HEK293T (cell line): Measurements from ENCODE around the gene AURKB.
"Not testable (repeated sequence)": the region's sequence is repeated elsewhere in the genome, so short reads cannot be mapped to it uniquely, and the experiment has no call there.

Experiments used
- CTCF ChIA-PET: fragments of 350-600 bp; formaldehyde crosslinking; extraction: SDS; loops from one replicate; lab custom pipeline; 2021; ENCODE audit warnings: antibody characterized with exemption, inconsistent platforms; lab: Yijun Ruan, JAX
- POLR2A ChIA-PET: fragments of 350-600 bp; formaldehyde crosslinking; extraction: SDS; loops from one replicate; lab custom pipeline; 2020; ENCODE audit warnings: antibody characterized with exemption, inconsistent platforms; lab: Yijun Ruan, JAX
- DNase-seq: peaks from one replicate; pipeline ENCODE4 v3.0.0; 2012; ENCODE audit warnings: mixed read lengths; ENCODE audit errors: extremely low spot score
- ARNT ChIP-seq: fragments of 450-650 bp; IDR thresholded peaks from 2 replicates; pipeline ENCODE4 v1.6.1; 2017; ENCODE audit warnings: mild to moderate bottlenecking
- BHLHE40 ChIP-seq: fragments of 450-650 bp; IDR thresholded peaks from 2 replicates; pipeline ENCODE4 v1.6.1; 2016; ENCODE audit warnings: mild to moderate bottlenecking, moderate library complexity, borderline replicate concordance
- CTBP1 ChIP-seq: fragments of 450-650 bp; IDR thresholded peaks from 2 replicates; pipeline ENCODE4 v1.6.1; 2016; ENCODE audit warnings: borderline replicate concordance
- ELF4 ChIP-seq: fragments of 450-650 bp; IDR thresholded peaks from 2 replicates; pipeline ENCODE4 v1.6.1; 2017; ENCODE audit warnings: antibody characterized with exemption
- FOXA1 ChIP-seq: fragments of 450-650 bp; IDR thresholded peaks from 2 replicates; pipeline ENCODE4 v1.6.1; 2016; ENCODE audit warnings: mild to moderate bottlenecking
- FOXK2 ChIP-seq: fragments of 450-650 bp; IDR thresholded peaks from 2 replicates; pipeline ENCODE4 v1.6.1; 2016; ENCODE audit warnings: mild to moderate bottlenecking
- FOXM1 ChIP-seq: fragments of 450-650 bp; IDR thresholded peaks from 2 replicates; pipeline ENCODE4 v1.6.1; 2017; ENCODE audit warnings: mild to moderate bottlenecking, borderline replicate concordance
- HDGF ChIP-seq: fragments of 450-650 bp; IDR thresholded peaks from 2 replicates; pipeline ENCODE4 v1.6.1; 2017; ENCODE audit warnings: antibody characterized with exemption, borderline replicate concordance
- L3MBTL2 ChIP-seq: fragments of 450-650 bp; conservative IDR thresholded peaks from 2 replicates; pipeline ENCODE4 v1.6.1; 2016; ENCODE audit warnings: mild to moderate bottlenecking
- LEF1 ChIP-seq: fragments of 450-650 bp; IDR thresholded peaks from 2 replicates; pipeline ENCODE4 v1.6.1; 2017; ENCODE audit warnings: mild to moderate bottlenecking, borderline replicate concordance
- NFRKB ChIP-seq: fragments of 450-650 bp; IDR thresholded peaks from 2 replicates; pipeline ENCODE4 v1.6.1; 2016; ENCODE audit warnings: mild to moderate bottlenecking, moderate library complexity
- SP1 ChIP-seq: fragments of 450-650 bp; IDR thresholded peaks from 2 replicates; pipeline ENCODE4 v1.6.1; 2017
- SUZ12 ChIP-seq: fragments of 450-650 bp; IDR thresholded peaks from 2 replicates; pipeline ENCODE4 v1.6.1; 2016; ENCODE audit warnings: mild to moderate bottlenecking
- TARDBP ChIP-seq: fragments of 450-650 bp; IDR thresholded peaks from 2 replicates; pipeline ENCODE4 v1.6.1; 2016
- ZNF384 ChIP-seq: fragments of 450-650 bp; IDR thresholded peaks from 2 replicates; pipeline ENCODE4 v1.6.1; 2016
- TF ChIP-seq, protein P1 (sequence below): fragments of 450-650 bp; IDR thresholded peaks from 2 replicates; pipeline ENCODE4 v1.6.1; 2016

AURKB gene

GRCh38 chr17:8254881-8255280, 44.5 kb upstream of the AURKB start:
- DNase-seq: no peak
- POLR2A ChIA-PET: no interaction called here
- TF ChIP-seq FOXK2: no peak
- no peak for TF ChIP-seq SP1
- TF ChIP-seq FOXA1: no peak
- no peak for TF ChIP-seq LEF1
- CTCF ChIA-PET: no interaction called here

DNA sequence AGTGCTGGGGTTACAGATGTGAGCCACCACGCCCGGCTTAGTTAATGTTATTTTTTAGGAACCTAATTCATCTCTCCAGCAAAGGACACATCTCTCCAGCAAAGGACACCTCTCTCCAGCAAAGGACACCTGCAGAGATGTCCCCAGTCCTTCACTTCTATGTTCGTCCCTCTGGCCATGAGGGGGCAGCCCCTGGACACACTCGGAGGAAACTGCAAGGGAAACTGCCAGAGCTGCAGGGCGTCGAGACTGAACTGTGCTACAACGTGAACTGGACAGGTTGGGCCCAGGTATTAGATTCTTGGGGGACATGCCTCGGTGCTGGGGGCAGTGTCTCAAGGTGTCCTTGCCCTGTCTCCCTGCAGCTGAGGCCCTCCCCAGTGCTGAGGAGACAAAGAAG, 43.4 kb upstream of the AURKB start:
- TF ChIP-seq ELF4: no peak
- TF ChIP-seq SUZ12: no peak
- no peak for TF ChIP-seq FOXM1
- TF ChIP-seq BHLHE40: no peak
- no peak for TF ChIP-seq ZNF384
- TF ChIP-seq CTBP1: no peak
- no peak for TF ChIP-seq LEF1
- TF ChIP-seq, protein P1, sequence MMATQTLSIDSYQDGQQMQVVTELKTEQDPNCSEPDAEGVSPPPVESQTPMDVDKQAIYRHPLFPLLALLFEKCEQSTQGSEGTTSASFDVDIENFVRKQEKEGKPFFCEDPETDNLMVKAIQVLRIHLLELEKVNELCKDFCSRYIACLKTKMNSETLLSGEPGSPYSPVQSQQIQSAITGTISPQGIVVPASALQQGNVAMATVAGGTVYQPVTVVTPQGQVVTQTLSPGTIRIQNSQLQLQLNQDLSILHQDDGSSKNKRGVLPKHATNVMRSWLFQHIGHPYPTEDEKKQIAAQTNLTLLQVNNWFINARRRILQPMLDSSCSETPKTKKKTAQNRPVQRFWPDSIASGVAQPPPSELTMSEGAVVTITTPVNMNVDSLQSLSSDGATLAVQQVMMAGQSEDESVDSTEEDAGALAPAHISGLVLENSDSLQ: no peak
- TF ChIP-seq TARDBP: no peak
- no peak for TF ChIP-seq FOXA1
- no peak for TF ChIP-seq FOXK2
- TF ChIP-seq SP1: no peak
- no peak for TF ChIP-seq ARNT
- TF ChIP-seq HDGF: no peak
- TF ChIP-seq L3MBTL2: no peak
- no peak for TF ChIP-seq NFRKB
- POLR2A ChIA-PET: no interaction called here
- CTCF ChIA-PET: no interaction called here
- DNase-seq: no peak

GRCh38 chr17:8251411-8251810, 41.0 kb upstream of the AURKB start:
- CTCF ChIA-PET: interaction anchor here (0.6 kb wide), 2 partner anchors 548 to 702 kb away, joined by 6 to 9 read pairs; no protein-coding TSS in a partner anchor
- POLR2A ChIA-PET, DNase-seq: not testable (repeated sequence)

GRCh38 chr17:8249621-8250500, 39.5 kb upstream of the AURKB start:
- POLR2A ChIA-PET: interaction anchor here (0.7 to 6.8 kb wide), 15 partner anchors 10 to 393 kb away, joined by 3 to 126 read pairs (median 4); partner anchors contain the start of genes AURKB, KRABD2, NAA38 and RANGRF
- CTCF ChIA-PET: interaction anchor here (0.5 kb wide), 1 partner anchor 1243 kb away, joined by 5 read pairs; no protein-coding TSS in a partner anchor
- TF ChIP-seq ARNT (no peak), FOXM1 (no peak), HDGF (no peak), SP1 (no peak), L3MBTL2 (no peak), BHLHE40 (no peak)
- no peak for DNase-seq

DNA sequence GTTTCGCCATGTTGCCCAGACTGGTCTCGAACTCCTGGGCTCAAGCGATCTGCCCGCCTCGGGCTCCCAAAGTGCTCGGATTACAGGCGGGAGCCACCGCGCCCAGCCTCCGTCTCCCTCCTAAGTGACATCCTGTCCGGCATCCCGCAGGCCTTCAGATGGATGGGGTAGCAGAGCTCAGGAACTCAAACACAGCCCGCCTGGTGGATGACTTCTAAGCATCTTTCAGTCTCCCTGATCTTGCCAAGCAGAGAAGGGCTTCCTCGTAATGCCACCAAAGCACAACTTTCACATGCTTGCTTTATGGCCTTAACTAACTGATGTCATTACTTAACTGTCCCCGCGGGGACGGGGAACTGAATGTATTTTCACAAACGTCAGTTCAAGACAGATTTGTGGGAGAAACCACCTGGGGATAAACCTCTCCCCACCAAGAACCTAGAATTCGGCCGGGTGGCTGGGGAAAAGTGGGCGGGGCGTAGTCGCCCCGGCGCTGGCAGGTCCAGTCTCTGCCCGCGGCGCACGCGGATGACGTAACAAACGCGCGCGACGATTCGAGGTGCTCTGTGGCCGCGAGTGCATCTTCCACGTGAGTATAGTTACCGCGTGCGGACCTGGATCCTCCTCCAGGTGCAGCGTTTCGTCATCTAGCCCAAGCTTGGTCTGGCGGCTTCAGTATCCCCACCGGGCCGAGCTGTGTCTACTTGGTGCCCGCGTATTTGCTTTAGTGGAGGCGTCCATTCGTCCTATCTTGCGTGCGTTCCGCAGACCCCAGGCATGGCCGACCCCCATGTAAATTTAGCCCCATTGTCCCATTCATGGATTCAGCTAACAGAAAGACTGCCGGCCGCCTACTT, 38.6 kb upstream of the AURKB start, which contains the start of gene PFAS:
PFAS (plus strand) TSS at position 539 of the 857 bp plus-strand sequence. CDS start 4,649 bp downstream, outside the sequence.
- CTCF ChIA-PET: no interaction called here
- peak; percentile 94 for DNase-seq
- POLR2A ChIA-PET: interaction anchor here (0.7 to 6.8 kb wide), 27 partner anchors 11 to 392 kb away, joined by 3 to 126 read pairs (median 5); partner anchors contain the start of genes AURKB, BORCS6, KRABD2 and NAA38
- TF ChIP-seq HDGF: no peak
- peak; percentile 70 for TF ChIP-seq L3MBTL2
- TF ChIP-seq BHLHE40: no peak
- TF ChIP-seq SUZ12: no peak
- no peak for TF ChIP-seq FOXA1
- no peak for TF ChIP-seq CTBP1
- no peak for TF ChIP-seq ELF4
- TF ChIP-seq FOXM1: no peak
- TF ChIP-seq TARDBP: peak; percentile 80
- no peak for TF ChIP-seq NFRKB
- TF ChIP-seq, protein P1: peak; percentile 64
- TF ChIP-seq ZNF384: no peak
- no peak for TF ChIP-seq FOXK2
- peak; percentile 50; the same call in 1 of the 2 replicates for TF ChIP-seq LEF1
- TF ChIP-seq SP1: no peak
- TF ChIP-seq ARNT: no peak; the same call in 1 of the 2 replicates

GRCh38 chr17:8244768-8245167, 34.4 kb upstream of the AURKB start:
- no peak for DNase-seq
- ChIA-PET POLR2A (interaction anchor here (1.3 to 6.8 kb wide), 3 partner anchors 20 to 51 kb away, joined by 3 to 126 read pairs (median 8); partner anchors contain the start of genes AURKB and SLC25A35), CTCF (no interaction called here)
- TF ChIP-seq SP1 (no peak), FOXK2 (no peak), L3MBTL2 (no peak), FOXM1 (no peak), FOXA1 (no peak), NFRKB (no peak), SUZ12 (no peak), TARDBP (no peak), ARNT (no peak), BHLHE40 (no peak), HDGF (no peak), ELF4 (no peak), ZNF384 (no peak), LEF1 (no peak), CTBP1 (no peak)
- TF ChIP-seq, protein P1: no peak
